ENCODE measurements around the gene MVD.

GRCh38 chr16:88688013-88688778 is 25.3 kb upstream of the MVD start:
- no peak for TF ChIP-seq REST (IDR thresholded peaks at IDR 0.05; ENCODE audit: insufficient read depth in 1 of 2, low read depth in 2 of 2, low read length in 2 of 2)
- no peak for TF ChIP-seq POLR2AphosphoS5 (IDR thresholded peaks at IDR 0.05; ENCODE audit: low read depth, low read length)
- no peak for TF ChIP-seq SIN3A (IDR thresholded peaks at IDR 0.05; ENCODE audit: borderline replicate concordance, insufficient read depth, low read length)
